GM12864 (cell line): ENCODE results near the gene LDAH.
A peak's percentile ranks its signal among the peaks of the same experiment; 100 is the strongest.
"Not testable (repeated sequence)": the region's sequence is repeated elsewhere in the genome, so short reads cannot be mapped to it uniquely, and the experiment has no call there.

Source experiments
- DNase-seq: peaks from one replicate; pipeline ENCODE4 v3.0.0-alpha.2; 2011; ENCODE audit warnings: low read depth
- H3K4me3 ChIP-seq: 2 replicates; pipeline ENCODE4 v1.5.1; 2011; ENCODE audit warnings: mild to moderate bottlenecking, low read depth, low read length, control low read depth
- TF ChIP-seq, protein P1 (sequence below): IDR thresholded peaks from 2 replicates; pipeline ENCODE4 v1.5.1; 2011; ENCODE audit warnings: low read depth, mild to moderate bottlenecking, moderate library complexity, low read length, control low read depth, inconsistent platforms; ENCODE audit errors: missing control alignments

LDAH gene

DNA sequence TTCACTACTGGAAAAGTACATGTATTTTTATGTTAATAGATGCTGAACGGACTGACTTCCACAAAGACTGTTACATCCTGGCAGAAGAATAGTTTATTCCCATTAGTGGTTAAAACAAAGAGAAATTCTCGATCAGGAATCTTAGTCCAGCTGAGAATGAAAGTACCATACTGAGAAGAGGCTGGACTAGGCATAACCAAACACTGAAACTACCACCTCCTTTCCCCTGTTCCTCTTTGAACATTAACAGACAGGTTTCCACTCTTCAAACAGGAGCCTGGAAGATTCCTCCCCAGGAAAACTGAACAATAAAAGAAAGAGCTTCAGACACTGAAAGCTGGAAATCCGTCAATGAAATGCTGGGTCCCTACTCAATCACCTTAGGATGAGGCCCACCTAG, 25.8 kb downstream of the LDAH start:
- TF ChIP-seq, protein P1, sequence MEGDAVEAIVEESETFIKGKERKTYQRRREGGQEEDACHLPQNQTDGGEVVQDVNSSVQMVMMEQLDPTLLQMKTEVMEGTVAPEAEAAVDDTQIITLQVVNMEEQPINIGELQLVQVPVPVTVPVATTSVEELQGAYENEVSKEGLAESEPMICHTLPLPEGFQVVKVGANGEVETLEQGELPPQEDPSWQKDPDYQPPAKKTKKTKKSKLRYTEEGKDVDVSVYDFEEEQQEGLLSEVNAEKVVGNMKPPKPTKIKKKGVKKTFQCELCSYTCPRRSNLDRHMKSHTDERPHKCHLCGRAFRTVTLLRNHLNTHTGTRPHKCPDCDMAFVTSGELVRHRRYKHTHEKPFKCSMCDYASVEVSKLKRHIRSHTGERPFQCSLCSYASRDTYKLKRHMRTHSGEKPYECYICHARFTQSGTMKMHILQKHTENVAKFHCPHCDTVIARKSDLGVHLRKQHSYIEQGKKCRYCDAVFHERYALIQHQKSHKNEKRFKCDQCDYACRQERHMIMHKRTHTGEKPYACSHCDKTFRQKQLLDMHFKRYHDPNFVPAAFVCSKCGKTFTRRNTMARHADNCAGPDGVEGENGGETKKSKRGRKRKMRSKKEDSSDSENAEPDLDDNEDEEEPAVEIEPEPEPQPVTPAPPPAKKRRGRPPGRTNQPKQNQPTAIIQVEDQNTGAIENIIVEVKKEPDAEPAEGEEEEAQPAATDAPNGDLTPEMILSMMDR, result no peak
- H3K4me3 ChIP-seq, result no peak overlapping the region
- no peak for DNase-seq

DNA sequence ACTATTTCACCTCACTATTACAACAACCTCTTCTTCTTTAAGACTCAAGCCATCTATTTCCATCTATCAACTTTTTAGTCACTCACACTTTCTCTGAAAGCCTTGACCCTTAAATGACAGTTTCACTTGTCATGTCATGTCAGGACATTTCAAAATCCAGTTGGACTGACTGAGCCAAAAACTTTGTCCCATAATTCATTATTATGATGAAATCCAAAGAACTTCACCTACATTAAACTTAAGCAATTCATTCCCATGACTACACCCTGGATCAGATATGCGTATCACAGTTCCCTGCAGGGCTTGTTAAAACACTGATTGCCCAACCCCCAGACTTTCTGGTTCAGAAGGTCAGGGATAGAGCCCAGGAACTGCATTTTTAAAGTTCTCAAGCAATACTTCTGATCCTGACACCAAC, 26.5 kb downstream of the LDAH start:
- H3K4me3 ChIP-seq, result no peak overlapping the region
- TF ChIP-seq, protein P1, result no peak
- DNase-seq, result no peak

DNA sequence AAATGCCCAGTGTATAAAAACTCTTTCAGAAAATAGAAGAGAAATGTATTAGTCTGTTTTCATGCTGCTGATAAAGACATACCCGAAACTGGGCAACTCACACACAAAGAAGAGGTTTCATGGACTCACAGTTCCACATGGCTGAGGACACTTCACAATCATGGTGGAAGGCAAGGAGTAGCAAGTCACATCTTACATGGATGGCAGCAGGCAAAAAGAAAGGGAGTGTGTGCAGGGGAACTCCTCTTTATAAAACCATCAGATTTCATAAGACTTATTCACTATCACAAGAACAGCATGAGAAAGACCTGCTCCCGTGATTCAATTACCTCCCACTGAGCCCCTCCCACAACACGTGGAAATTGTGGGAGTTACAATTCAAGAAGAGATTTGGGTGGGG, 29.0 kb downstream of the LDAH start:
- DNase-seq, H3K4me3 ChIP-seq: not testable (repeated sequence)

DNA sequence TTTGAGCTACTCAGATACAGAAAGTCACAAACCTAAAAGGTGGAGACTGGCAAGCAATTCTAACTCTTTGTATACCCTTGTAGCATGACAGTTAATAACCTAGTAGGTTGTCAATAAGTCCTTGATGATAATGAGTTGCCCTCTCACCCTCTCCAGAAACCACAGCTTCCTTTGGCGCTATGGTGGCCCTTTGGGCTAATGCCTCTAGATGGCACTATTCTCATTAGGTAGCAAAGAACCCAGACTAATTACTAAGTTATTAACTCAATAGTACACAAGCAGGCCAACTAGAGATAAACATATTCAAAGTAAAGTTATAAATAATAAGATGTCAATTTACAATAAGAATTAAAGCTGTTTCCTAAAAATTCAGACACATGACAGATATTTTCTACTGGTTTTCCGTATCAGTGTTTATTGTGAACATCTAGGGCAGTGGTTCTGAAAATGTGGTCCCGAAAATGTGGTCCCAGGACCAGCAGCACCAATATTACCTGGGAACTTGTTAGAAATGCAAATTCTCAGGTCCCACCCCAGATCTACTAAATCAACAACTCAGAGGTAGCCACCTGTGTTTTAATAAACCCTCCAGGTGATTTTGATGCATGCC, 41.1 kb downstream of the LDAH start:
- no peak for DNase-seq
- H3K4me3 ChIP-seq, result no peak overlapping the region
- TF ChIP-seq, protein P1, result peak; percentile 66

DNA sequence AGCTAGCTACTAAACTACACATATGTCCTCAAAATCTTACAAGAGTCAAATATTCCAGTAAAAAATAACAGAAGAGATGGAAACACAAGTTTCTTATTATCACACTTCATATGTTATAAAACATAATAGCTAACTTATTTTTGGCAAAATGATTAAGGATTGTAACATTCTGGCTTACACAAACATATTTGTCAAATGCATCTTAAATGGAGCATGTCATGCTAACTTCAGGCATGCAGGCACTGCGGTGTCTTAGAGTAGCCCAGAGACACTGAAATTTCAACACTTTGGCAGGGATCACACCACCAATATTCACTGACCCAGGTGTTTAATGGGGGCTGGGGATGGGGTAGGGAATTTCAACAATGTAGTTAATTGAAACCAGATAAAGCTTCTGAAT, 51.6 kb downstream of the LDAH start:
- TF ChIP-seq, protein P1, result no peak
- DNase-seq, result no peak

DNA sequence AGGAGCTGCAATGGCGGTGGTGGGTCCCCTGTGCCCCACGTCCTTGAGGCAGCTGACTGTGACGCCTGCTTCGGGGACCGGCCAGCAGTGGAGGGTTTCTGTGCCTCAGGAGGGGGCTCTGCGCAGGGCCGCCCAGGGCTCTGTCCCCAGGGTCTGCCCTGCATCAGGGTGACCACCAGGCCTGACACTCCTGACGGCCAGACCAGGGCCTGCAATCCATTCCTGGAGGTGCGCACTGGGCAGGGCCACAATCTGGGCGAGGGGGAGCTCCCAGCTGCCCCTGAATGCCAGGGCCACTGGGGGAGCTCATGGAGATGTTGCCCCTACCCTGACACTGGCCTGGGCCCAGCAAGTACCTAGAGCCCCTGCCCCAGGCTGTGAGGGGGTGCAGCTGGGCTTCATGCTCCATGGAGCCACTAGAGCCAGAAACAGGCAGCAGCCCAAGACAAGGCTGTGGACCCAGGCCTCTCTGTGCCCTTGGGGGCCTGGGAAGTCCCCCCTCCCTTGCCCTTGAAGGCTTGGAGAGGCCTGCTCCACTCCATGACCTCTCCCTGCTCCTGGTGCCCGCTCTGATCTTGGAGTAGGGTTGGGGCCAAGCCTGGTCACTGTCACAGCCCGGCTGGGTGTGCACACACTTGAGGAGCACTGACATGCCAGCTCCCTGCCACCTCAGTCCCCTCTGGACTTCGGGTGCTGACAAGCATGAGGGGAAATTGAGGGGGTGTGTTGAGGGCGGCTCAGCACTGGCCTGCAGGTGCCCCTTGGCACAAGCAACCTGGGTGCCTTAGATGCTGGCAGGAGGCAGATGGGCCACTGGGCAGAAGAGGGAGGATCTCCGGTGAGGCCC, 55.9 kb downstream of the LDAH start:
- TF ChIP-seq, protein P1, result no peak
- no peak overlapping the region for H3K4me3 ChIP-seq
- no peak for DNase-seq

More for the DNA sequence above, 51.6 kb downstream of the LDAH start:
- H3K4me3 ChIP-seq, result no peak overlapping the region

DNA sequence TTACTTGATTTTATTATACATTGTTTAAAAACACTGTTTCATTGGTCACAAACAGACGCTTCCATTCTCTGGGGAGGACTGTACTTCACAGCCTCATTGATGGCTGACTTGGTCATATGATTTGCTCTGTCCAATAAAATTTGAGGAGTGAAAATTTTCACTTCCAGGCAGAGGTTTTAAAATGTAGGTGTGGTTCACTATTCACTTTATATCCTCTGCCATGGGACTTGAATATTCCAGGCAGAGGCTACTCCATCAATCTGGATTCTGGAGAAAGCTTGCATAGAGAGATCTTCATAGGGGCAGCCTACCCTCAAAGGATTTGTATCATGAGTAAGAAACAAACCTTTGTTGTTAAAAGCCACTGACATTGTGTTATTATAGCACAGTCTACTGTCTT, 56.7 kb downstream of the LDAH start:
- TF ChIP-seq, protein P1, result no peak
- DNase-seq, result no peak
- no peak overlapping the region for H3K4me3 ChIP-seq
